NB4 (cell line): Measurements from ENCODE around the gene SORT1.

Source experiments
- MYC ChIP-seq: IDR thresholded peaks from 2 replicates; pipeline ENCODE4 v1.6.1; 2011; ENCODE audit warnings: low read depth, low read length
- POLR2A ChIP-seq: IDR thresholded peaks from 2 replicates; pipeline ENCODE4 v1.6.1; 2011; ENCODE audit warnings: mild to moderate bottlenecking; ENCODE audit not compliant: insufficient read length; ENCODE audit errors: extremely low read depth
- TF ChIP-seq, protein P1 (sequence below): IDR thresholded peaks from one replicate; pipeline ENCODE4 v1.5.1; 2012; ENCODE audit warnings: low read depth, low read length
- TF ChIP-seq, protein P2 (sequence below): IDR thresholded peaks from 2 replicates; pipeline ENCODE4 v1.6.1; 2011; ENCODE audit warnings: low read depth, low read length

DNA sequence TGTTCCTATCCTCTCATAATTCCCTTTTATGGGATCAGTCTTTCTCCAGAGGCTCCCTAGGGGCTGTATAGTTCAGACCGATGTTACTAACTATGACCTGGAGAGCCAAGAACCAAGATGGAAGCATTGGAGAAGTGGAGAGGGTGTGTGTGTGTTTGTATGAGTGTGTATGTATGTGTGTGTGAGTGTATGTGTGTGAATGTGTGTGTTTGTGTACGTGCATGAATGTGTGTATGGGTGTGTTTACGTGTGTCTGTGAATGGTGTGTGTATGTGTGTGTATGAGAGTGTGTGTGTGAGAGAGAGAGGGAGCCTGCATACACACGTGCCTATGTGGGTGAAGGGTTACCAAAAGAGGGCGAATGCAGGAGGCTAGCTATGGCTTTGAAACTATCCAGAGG is 95.8 kb downstream of the SORT1 start:
- TF ChIP-seq, protein P1, sequence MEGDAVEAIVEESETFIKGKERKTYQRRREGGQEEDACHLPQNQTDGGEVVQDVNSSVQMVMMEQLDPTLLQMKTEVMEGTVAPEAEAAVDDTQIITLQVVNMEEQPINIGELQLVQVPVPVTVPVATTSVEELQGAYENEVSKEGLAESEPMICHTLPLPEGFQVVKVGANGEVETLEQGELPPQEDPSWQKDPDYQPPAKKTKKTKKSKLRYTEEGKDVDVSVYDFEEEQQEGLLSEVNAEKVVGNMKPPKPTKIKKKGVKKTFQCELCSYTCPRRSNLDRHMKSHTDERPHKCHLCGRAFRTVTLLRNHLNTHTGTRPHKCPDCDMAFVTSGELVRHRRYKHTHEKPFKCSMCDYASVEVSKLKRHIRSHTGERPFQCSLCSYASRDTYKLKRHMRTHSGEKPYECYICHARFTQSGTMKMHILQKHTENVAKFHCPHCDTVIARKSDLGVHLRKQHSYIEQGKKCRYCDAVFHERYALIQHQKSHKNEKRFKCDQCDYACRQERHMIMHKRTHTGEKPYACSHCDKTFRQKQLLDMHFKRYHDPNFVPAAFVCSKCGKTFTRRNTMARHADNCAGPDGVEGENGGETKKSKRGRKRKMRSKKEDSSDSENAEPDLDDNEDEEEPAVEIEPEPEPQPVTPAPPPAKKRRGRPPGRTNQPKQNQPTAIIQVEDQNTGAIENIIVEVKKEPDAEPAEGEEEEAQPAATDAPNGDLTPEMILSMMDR: no peak
- no peak for TF ChIP-seq POLR2A
- TF ChIP-seq, protein P2, sequence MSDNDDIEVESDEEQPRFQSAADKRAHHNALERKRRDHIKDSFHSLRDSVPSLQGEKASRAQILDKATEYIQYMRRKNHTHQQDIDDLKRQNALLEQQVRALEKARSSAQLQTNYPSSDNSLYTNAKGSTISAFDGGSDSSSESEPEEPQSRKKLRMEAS: no peak
- no peak for TF ChIP-seq MYC
